Measurements from ENCODE around the gene SELENON. TPM values are rescaled to one million over a fixed set of nuclear protein-coding genes. Genes with fewer than 3 reads are reported as not detected.
A peak's percentile ranks its signal among the peaks of the same experiment; 100 is the strongest.

Gene SELENON
- total RNA-seq, 4 donors from 2014 or later = 21.9 to 39.3 (median 26.9) TPM

GRCh38 chr1:25821630-25822091 lies 21.7 kb downstream of the SELENON start:
- TF ChIP-seq POLR2A (IDR thresholded peaks at IDR 0.05) (no peak), POLR2AphosphoS5 (IDR thresholded peaks at IDR 0.05) (no peak), CTCF (IDR thresholded peaks at IDR 0.05) (no peak), EP300 (IDR thresholded peaks at IDR 0.05) (no peak)

GRCh38 chr1:25825605-25826004 lies 25.6 kb downstream of the SELENON start:
- Histone ChIP-seq H3K9me3 (no peaks in the 10 kb centered on the region), H3K36me3 (peaks cover 48% of the 10 kb centered on the region), H3K4me1 (peaks cover 21% of the 10 kb centered on the region), H3K27ac (no peak overlapping the region), H3K27me3 (no peaks in the 10 kb centered on the region), H3K4me3 (no peak overlapping the region)
- TF ChIP-seq EP300 (IDR thresholded peaks at IDR 0.05) (no peak), POLR2AphosphoS5 (IDR thresholded peaks at IDR 0.05) (no peak), POLR2A (IDR thresholded peaks at IDR 0.05) (no peak), CTCF (IDR thresholded peaks at IDR 0.05) (no peak)
- DNase-seq (ENCODE audit: low spot score in 2 of 2) = no peak
- 94% methylated on average over 2 of the region's 2 CpGs for WGBS

More at GRCh38 chr1:25821630-25822091, 21.7 kb downstream of the SELENON start:
- Histone ChIP-seq H3K27ac (peak overlapping the region; percentile 93), H3K36me3 (peaks cover 11% of the 10 kb centered on the region), H3K4me1 (peaks cover 36% of the 10 kb centered on the region), H3K4me3 (peak overlapping the region; percentile 77), H3K9me3 (no peaks in the 10 kb centered on the region), H3K27me3 (no peaks in the 10 kb centered on the region)
- DNase-seq (ENCODE audit: low spot score in 2 of 2) = no peak
- WGBS = 71% methylated on average over 5 of the region's 5 CpGs

- DNase-seq (ENCODE audit: low spot score in 2 of 2) = no peak
- 99% methylated on average over 7 of the region's 10 CpGs for WGBS
- Histone ChIP-seq H3K9me3 (no peaks in the 10 kb centered on the region), H3K4me3 (no peak overlapping the region), H3K4me1 (peaks cover 12% of the 10 kb centered on the region), H3K27me3 (no peaks in the 10 kb centered on the region), H3K36me3 (peaks cover 57% of the 10 kb centered on the region), H3K27ac (no peak overlapping the region)
- TF ChIP-seq CTCF (IDR thresholded peaks at IDR 0.05) (no peak), POLR2A (IDR thresholded peaks at IDR 0.05) (no peak), POLR2AphosphoS5 (IDR thresholded peaks at IDR 0.05) (no peak), EP300 (IDR thresholded peaks at IDR 0.05) (no peak)
Measured at GRCh38 chr1:25826571-25826970, 26.6 kb downstream of the SELENON start.

GRCh38 chr1:25828491-25828890 lies 28.5 kb downstream of the SELENON start:
- Histone ChIP-seq H3K27me3 (no peaks in the 10 kb centered on the region), H3K4me1 (peaks cover 11% of the 10 kb centered on the region), H3K9me3 (no peaks in the 10 kb centered on the region), H3K27ac (no peak overlapping the region), H3K4me3 (no peak overlapping the region), H3K36me3 (peaks cover 76% of the 10 kb centered on the region)
- no peak for DNase-seq (ENCODE audit: low spot score in 2 of 2)
- TF ChIP-seq EP300 (IDR thresholded peaks at IDR 0.05) (no peak), POLR2A (IDR thresholded peaks at IDR 0.05) (no peak), POLR2AphosphoS5 (IDR thresholded peaks at IDR 0.05) (no peak), CTCF (IDR thresholded peaks at IDR 0.05) (no peak)
- WGBS = 67% methylated on average over 3 of the region's 3 CpGs

- WGBS = 70% methylated on average over 1 of the region's 1 CpG
- no peak for DNase-seq (ENCODE audit: low spot score in 2 of 2)
- H3K27me3 ChIP-seq = no peaks in the 10 kb centered on the region
- H3K9me3 ChIP-seq = no peaks in the 10 kb centered on the region
- peaks cover 11% of the 10 kb centered on the region for H3K4me1 ChIP-seq
- H3K4me3 ChIP-seq = no peak overlapping the region
- peaks cover 82% of the 10 kb centered on the region for H3K36me3 ChIP-seq
- no peak overlapping the region for H3K27ac ChIP-seq
- TF ChIP-seq EP300 (IDR thresholded peaks at IDR 0.05) (no peak), CTCF (IDR thresholded peaks at IDR 0.05) (no peak), POLR2A (IDR thresholded peaks at IDR 0.05) (no peak), POLR2AphosphoS5 (IDR thresholded peaks at IDR 0.05) (no peak)
Measured at GRCh38 chr1:25829046-25829445, 29.1 kb downstream of the SELENON start.

All from suprapubic skin (tissue), 4 donors.